ENCODE data around the gene FAM156A.
"Not testable (repeated sequence)": the region's sequence is repeated elsewhere in the genome, so short reads cannot be mapped to it uniquely, and the experiment has no call there.

FAM156A gene

GRCh38 chrX:52966993-52967738, 8.8 kb upstream of the FAM156A start:
- not testable (repeated sequence) for DNase-seq (ENCODE audit: low read depth in 2 of 2)

GRCh38 chrX:52958961-52959360, 643 bp upstream of the FAM156A start:
- not testable (repeated sequence) for DNase-seq (ENCODE audit: low read depth in 2 of 2)

- not testable (repeated sequence) for DNase-seq (ENCODE audit: low read depth in 2 of 2)
Observed at GRCh38 chrX:52949884-52950283, 8.4 kb downstream of the FAM156A start.

DNA sequence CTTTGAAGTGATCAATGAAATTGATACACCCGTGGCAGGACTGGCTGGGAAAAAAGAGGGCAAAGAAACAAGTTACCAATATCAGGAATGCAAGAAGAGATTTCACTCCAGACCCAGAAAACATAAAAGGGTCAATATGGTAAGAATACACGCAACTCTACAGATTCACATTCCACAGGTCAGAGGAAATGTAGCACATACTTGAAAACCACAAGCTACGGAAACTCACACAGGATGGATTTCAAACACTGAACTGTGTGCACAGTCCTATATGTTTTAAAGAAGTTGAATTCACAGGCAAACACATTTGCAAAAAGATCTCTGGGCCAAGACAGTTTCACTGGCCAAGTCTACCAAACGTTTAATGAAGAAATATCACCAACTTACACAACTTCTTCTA, 9.0 kb downstream of the FAM156A start:
- DNase-seq (ENCODE audit: low read depth in 2 of 2), result not testable (repeated sequence)

DNA sequence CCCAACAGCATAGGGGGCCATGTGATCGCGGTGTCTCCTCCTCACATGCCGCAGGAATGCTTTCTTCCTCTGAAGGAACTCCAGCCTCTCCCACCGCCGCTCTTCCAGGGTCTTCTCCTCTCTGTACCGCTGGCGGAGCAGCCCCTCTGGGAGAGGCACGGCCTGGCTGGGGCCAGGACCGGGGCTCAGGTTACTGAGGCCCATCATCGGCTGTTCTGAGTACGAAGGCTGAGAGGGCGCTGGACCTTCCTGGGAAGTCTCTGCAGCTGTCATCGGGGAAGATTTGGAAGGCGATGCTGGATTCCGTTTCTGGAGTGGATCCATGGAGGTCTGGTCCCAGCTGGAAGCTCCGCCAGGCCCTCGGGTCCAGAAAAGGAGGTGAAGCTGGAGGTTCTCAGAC, 10.1 kb downstream of the FAM156A start:
- DNase-seq (ENCODE audit: low read depth in 2 of 2), result not testable (repeated sequence)

DNA sequence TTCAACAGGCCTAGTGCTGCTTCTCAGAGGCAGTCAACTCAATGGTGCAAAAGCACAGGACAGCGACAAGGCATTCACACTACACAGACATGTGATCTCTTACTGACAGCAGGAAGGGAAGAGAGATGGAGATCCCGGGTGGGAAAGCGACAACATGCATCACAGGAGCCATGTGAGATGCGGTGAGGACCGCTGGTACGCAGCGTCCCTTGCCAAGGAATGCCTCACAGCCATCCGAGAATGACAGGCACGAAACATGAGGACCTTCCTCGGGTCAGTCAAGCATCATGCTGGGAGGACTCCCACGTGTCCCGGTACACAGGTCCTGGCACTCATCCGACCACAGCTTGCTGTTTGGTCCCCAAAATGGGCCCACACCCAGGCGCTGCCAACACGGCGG, 10.8 kb downstream of the FAM156A start:
- not testable (repeated sequence) for DNase-seq (ENCODE audit: low read depth in 2 of 2)

DNA sequence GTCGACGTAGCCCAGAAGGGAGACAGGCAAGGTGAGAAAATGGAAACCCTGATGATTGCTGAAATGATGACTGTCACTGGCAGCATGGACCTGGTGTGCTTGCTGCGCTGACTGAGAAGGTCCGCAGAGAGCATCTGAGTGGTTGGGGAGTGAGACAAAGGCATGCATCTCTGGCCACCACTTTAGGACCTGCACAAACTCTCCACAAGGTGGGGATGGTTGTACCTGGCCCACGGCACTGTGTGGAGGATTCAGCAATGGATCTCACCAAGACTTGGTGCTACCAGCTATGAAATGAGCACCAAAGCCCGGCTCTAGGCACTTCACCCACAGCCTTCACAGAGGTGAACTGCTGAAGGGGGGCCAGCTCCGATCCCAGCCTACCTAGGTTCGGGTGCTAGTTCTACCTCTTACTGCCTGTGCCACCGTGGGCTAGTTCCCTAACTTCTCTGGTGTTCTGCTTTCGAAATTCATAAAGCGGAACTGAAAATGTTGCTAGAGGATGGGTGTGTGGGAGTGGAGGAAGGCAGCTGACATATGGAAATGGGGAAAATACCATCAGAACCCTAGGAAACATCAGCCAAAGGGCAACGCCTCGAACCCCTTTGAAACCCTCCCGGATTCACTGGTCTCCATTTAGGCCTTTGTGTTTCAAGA, 12.4 kb downstream of the FAM156A start:
- DNase-seq (ENCODE audit: low read depth in 2 of 2), result not testable (repeated sequence)

DNA sequence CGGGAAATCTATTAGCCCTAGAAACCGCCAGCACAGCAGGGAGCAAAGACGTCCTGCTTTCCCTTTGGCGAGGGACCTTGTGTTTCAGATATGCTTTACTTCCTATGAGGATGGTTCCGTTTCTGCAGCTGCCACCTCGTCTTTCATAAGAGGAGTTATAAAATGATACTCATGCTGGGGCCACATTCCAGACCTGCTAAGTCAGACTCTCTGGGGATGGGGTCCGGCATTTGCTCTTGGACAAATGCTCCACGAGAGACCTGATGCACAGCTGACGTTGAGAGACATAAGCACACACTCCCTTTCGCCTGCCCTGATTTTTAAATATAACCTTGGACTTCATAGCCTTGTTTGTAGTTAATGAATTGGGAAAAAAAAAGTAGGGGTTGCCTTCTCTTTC, 16.6 kb downstream of the FAM156A start:
- DNase-seq (ENCODE audit: low read depth in 2 of 2), result not testable (repeated sequence)

GRCh38 chrX:52940704-52941103, 17.6 kb downstream of the FAM156A start:
- DNase-seq (ENCODE audit: low read depth in 2 of 2), result not testable (repeated sequence)

DNA sequence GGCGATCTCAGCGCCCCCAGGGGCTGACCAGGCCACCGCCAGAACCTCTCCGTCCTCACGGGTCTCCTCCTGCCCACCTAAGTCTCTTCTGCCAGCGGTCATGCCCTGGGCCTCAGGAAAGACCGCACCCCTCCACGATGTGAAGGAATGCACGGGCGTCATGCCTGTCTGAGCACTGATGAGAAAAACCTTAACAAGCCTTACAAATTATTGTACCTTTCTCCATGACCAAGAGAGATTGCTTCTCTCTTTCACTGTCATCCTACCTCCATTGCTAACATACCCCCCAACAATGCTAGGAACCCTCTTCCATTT, 22.9 kb downstream of the FAM156A start:
- not testable (repeated sequence) for DNase-seq (ENCODE audit: low read depth in 2 of 2)

DNA sequence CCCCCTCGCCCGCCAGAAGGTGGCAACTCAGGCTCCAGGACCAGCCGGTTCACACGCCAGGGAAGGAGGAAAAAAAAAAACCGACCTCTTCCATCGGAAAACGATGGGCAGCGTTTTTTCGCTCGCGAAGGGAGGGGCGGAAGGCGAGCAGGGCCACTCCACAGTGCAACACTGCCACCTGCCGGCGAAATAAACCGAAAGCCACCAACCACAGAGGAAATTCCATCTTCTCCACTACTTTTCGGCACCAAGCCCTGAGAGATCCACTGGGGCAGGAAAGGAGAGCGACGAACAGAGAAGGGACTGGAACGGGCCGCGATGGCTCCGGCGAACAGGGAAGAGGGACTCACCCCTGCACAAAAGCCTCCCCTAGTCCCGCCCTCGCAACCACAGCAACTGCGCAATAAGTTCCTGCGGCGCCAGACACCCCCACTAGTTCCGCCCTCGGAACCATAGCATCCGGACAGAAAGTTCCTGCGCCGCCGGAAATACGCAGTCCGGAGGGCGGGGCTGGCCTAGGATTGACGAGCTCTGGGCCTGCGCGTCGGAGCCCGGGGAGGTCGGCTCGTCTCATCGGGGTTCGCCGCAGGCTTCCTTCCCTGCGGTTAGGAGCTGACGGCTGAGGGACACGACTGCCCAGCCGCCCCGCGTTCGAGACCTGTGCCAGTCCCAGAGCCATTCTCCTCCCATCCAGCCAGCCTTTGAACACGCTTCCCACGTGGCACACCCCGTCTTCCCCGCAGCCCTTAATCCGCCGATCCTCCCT, 23.4 kb downstream of the FAM156A start:
- DNase-seq (ENCODE audit: low read depth in 2 of 2), result peak; percentile 87 to 88

DNA sequence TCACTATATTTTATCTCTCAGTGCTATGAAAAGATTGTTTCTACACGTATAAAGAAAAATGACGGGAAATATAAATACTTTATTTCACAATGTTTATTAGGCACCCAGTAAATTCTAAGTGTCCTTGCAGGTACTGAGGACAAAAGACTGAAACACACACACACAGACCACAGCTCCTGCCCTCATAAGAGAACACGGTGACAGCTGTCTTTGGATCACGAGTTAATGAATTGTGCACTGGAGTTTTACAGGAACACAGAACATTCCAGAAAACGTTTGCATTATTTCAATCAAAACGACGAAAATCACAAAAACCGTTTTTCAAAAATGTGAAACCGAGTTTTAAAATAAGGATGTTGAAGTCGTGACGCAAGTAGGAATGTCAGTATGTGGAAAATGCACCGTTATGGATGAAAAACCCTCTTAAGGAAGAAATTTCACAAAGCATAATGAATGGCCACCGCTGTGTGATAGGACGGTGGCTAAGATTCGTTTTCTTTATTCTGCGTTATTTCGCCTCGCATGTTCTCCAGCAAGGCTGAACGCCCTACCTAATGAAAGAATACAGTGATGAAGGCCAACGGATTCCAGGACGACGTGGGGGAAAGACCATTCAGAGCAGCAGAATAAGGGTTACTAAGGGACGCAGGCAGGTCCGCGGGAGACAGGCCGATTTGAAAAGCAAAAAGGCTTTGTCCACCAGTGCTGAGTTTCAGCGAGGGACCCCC, 24.2 kb downstream of the FAM156A start:
- DNase-seq (ENCODE audit: low read depth in 2 of 2), result no peak

DNA sequence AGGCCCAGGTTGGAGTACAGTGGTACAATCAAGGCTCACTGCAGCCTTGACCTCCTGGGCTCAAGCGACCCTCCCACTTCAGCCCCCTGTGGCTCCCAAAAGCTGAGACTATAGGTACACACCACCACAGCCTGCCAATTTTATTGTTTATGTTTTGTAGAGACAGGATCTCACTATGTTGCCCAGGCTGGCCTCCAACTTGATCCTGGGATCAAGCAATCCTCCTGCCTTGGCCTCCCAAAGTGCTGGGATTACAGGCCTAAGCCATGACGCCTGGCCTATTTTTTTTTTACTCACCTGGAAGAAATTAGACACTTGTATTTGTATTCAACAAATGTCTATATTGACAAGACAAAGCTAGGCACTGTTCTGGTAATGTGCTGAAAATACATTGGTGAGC, 25.1 kb downstream of the FAM156A start:
- DNase-seq (ENCODE audit: low read depth in 2 of 2), result no peak

DNA sequence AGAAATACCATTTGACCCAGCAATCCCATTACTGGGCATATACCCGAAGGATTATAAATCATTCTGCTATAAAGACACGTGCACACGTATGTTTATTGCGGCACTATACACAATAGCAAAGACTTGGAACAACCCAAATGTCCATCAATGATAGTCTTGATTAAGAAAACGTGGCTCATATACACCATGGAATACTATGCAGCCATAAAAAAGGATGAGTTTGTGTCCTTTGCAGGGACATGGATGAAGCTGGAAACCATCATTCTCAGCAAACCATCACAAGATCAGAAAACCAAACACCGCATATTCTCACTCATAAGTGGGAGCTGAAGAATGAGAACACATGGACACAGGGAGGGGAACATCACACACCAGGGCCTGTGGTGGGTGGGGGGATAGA, 28.1 kb downstream of the FAM156A start:
- DNase-seq (ENCODE audit: low read depth in 2 of 2), result not testable (repeated sequence)

GRCh38 chrX:52923781-52924241, 34.5 kb downstream of the FAM156A start:
- DNase-seq (ENCODE audit: low read depth in 2 of 2), result peak in 1 of 2 experiments; percentile 24

DNA sequence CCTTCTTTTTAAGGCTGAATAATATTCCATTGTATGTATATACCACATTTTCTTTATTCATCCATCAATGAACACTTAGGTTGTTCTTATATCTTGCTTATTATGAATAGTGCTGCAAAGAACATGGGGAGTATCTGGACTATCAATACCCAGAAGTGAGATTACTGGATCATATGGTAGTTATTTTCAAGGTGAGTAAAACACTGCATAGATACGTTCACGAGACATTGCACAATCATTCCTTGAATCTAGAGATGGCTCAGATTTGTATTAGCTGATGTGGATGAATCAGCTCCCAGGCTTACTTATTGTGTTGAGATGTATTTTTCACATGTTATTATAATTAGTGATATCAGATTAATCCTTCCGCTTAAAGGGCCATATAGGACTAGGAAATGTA, 43.6 kb downstream of the FAM156A start:
- not testable (repeated sequence) for DNase-seq (ENCODE audit: low read depth in 2 of 2)

- not testable (repeated sequence) for DNase-seq (ENCODE audit: low read depth in 2 of 2)
Observed at GRCh38 chrX:52913681-52914080, 44.6 kb downstream of the FAM156A start.

DNA sequence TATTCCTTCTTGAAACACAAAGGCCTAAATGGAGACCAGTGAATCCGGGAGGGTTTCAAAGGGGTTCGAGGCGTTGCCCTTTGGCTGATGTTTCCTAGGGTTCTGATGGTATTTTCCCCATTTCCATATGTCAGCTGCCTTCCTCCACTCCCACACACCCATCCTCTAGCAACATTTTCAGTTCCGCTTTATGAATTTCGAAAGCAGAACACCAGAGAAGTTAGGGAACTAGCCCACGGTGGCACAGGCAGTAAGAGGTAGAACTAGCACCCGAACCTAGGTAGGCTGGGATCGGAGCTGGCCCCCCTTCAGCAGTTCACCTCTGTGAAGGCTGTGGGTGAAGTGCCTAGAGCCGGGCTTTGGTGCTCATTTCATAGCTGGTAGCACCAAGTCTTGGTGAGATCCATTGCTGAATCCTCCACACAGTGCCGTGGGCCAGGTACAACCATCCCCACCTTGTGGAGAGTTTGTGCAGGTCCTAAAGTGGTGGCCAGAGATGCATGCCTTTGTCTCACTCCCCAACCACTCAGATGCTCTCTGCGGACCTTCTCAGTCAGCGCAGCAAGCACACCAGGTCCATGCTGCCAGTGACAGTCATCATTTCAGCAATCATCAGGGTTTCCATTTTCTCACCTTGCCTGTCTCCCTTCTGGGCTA, 48.9 kb downstream of the FAM156A start:
- DNase-seq (ENCODE audit: low read depth in 2 of 2), result not testable (repeated sequence)

- DNase-seq (ENCODE audit: low read depth in 2 of 2), result not testable (repeated sequence)
Observed at GRCh38 chrX:52907900-52908299, 50.4 kb downstream of the FAM156A start.

GRCh38 chrX:52907137-52907536, 51.2 kb downstream of the FAM156A start:
- DNase-seq (ENCODE audit: low read depth in 2 of 2), result not testable (repeated sequence)

GRCh38 chrX:52906072-52906471, 52.2 kb downstream of the FAM156A start:
- DNase-seq (ENCODE audit: low read depth in 2 of 2), result not testable (repeated sequence)

Data from fibroblast of skin of left biceps (primary cell).